ENCODE results near the gene G6PC3. TPM values are rescaled to one million over a fixed set of nuclear protein-coding genes. Genes with fewer than 3 reads are reported as not detected.
"Not testable (repeated sequence)": the region's sequence is repeated elsewhere in the genome, so short reads cannot be mapped to it uniquely, and the experiment has no call there.

Gene G6PC3
- total and polyA plus RNA-seq, 3 donors from 2014 or later: 58.0 to 109 (median 85.5) TPM

DNA sequence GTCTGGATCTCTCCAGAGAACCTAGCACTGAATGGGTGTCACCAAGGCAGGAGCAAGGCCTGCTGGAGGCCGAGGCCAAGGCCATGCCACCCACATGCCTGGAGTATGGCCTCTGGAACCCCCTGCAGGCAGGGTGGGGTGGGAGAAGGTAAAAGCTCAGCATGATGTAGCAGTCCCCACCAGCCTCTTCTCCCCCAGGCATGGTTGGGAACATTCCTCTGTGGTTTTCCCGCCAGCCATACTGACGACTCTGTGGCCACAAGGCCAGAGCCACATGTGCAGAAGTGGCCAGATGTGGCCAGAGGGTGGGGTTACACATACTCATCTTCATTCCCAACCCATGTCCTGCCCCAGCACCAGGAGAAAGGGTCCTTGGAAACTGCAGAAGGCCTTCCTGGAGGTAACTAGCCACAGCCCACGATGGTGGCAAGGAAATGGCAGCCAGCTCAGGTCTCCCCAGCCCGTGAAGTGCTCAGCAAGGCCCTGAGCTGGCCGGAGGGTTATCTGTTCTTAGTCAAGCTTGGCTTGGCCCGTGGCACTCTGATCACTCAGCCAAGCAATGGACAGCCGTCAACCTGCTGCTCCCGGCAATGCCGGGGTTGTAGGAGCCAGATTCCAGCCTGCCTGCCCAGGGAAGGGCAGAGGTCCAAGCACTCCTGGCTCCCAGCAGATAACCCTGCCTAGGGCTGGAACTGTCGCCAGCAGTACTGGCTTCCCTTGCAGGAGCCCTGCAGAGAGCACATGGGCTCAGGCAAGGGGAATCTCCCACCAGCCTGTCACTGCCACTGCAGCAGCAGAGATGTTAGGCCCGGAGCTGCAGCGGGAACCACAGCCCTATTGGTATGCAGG lies 26.8 kb downstream of the G6PC3 start:
- intact Hi-C loops (cut with DNase I; ENCODE audit: low total_unique reads): no loop called here

DNA sequence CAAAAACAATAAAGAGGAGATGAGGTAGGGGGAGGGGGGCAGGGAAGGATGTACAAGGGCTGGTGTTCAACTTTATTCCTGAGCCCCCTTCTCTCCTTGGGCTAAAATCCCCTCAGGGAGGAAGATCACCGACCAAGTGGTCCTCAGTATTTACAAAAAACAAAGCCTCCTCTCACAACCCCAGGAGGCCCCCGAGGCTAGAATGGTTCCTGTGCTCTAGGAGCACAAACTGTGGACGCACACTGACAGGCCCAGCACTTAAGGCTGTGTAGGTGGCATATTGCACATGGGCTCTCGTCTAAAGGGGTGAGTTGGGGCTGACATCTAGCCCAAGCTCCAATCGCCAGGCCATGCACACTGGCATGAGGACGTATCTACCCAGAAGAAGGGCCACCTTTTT lies 31.3 kb downstream of the G6PC3 start:
- WGBS, 2 donors: 89 to 90% methylated on average over 6 of the region's 6 CpGs
- DNase-seq; intact Hi-C loops (cut with DNase I; ENCODE audit: low total_unique reads); H3K27ac ChIP-seq; H3K4me3 ChIP-seq; H3K36me3 ChIP-seq (ENCODE audit: low read depth, missing control alignments); H3K9me3 ChIP-seq; H3K27me3 ChIP-seq: not testable (repeated sequence)
- H3K4me1 ChIP-seq: peaks cover 15% of the 10 kb centered on the region

More for the DNA sequence above, 26.8 kb downstream of the G6PC3 start:
- Histone ChIP-seq H3K27me3 (no peaks in the 10 kb centered on the region), H3K4me1 (peaks cover 35% of the 10 kb centered on the region), H3K9me3 (no peaks in the 10 kb centered on the region), H3K36me3 (ENCODE audit: low read depth, missing control alignments) (no peaks in the 10 kb centered on the region), H3K27ac (peak overlapping the region; percentile 39 to 84), H3K4me3 (no peak overlapping the region)
- TF ChIP-seq, protein P1, sequence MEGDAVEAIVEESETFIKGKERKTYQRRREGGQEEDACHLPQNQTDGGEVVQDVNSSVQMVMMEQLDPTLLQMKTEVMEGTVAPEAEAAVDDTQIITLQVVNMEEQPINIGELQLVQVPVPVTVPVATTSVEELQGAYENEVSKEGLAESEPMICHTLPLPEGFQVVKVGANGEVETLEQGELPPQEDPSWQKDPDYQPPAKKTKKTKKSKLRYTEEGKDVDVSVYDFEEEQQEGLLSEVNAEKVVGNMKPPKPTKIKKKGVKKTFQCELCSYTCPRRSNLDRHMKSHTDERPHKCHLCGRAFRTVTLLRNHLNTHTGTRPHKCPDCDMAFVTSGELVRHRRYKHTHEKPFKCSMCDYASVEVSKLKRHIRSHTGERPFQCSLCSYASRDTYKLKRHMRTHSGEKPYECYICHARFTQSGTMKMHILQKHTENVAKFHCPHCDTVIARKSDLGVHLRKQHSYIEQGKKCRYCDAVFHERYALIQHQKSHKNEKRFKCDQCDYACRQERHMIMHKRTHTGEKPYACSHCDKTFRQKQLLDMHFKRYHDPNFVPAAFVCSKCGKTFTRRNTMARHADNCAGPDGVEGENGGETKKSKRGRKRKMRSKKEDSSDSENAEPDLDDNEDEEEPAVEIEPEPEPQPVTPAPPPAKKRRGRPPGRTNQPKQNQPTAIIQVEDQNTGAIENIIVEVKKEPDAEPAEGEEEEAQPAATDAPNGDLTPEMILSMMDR (IDR thresholded peaks at IDR 0.05): no peak
- no peak for TF ChIP-seq POLR2A (IDR thresholded peaks at IDR 0.05)
- WGBS, 2 donors: 59 to 67% methylated on average over 3 to 13 of the region's 13 CpGs
- no peak for DNase-seq

DNA sequence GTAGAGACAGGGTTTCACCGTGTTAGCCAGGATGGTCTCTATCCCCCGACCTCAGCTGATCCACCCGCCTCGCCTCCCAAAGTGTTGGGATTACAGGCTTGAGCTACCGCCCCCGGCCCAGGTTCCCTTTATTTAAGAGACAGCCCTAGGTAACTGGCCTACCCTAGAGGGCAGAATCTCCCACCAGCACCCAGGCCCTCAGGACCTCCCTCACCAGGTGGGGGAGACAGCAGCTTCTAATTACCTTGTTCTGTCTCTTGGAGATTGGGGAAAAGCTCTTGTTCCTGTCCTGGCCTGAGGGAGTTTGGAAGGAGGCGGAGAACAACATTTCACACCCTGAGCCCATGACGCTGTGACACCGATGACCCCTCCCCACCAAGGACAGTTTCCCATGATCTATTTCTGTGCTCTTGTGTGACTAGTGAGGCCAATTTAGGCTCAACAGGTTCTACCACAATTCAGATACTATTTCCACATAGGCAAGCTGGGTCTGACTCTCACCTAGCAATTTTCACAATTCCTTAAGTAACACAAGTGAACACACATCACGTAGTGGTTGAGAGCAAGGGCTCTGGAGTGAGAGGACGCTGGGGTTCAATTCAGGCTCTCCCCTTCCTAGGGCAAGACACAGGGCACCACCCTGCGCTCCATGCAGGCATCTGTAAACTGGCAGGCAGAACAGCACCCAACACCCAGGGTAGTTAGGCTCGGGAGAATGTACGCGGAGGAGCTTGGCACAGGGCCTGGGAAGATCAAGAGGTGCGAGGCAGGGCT lies 32.5 kb downstream of the G6PC3 start:
- DNase-seq: no peak
- intact Hi-C loops (cut with DNase I; ENCODE audit: low total_unique reads): no loop called here
- no peaks in the 10 kb centered on the region for H3K36me3 ChIP-seq (ENCODE audit: low read depth, missing control alignments)
- H3K4me1 ChIP-seq: peaks cover 15% of the 10 kb centered on the region
- H3K9me3 ChIP-seq: no peaks in the 10 kb centered on the region
- no peak overlapping the region for H3K4me3 ChIP-seq
- no peaks in the 10 kb centered on the region for H3K27me3 ChIP-seq
- 83 to 86% methylated on average over 15 to 16 of the region's 16 CpGs for whole genome bisulfite sequencing, 2 donors
- no peak overlapping the region for H3K27ac ChIP-seq
- TF ChIP-seq POLR2A (IDR thresholded peaks at IDR 0.05): no peak
- TF ChIP-seq, protein P1 (IDR thresholded peaks at IDR 0.05): no peak

DNA sequence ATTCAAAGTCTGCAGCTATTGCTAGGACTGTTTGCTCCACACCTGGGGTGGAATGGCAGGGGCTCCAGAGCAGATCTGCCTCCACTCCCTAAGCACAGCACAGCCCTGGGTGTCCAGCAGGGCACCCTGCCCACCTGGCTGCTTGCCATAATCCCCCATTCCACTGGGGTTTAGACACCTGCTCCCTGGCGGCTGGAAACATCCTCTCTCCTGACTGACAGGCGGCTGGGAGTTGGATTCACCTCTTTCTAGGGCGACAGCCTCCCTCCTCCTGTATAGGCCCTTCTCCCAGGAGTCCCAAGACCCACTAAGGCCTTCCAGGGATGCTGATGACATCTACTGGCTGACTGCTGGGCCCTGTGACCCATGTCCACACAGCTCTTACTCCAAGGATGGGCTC lies 34.9 kb downstream of the G6PC3 start:
- Histone ChIP-seq H3K4me3 (no peak overlapping the region), H3K36me3 (ENCODE audit: low read depth, missing control alignments) (no peaks in the 10 kb centered on the region), H3K4me1 (peaks cover 37% of the 10 kb centered on the region), H3K9me3 (no peaks in the 10 kb centered on the region), H3K27ac (no peak overlapping the region), H3K27me3 (no peaks in the 10 kb centered on the region)
- DNase-seq: no peak
- intact Hi-C loops (cut with DNase I; ENCODE audit: low total_unique reads): no loop called here
- 48% methylated on average over 3 of the region's 3 CpGs; no CpG with 5 or more reads in 1 of the 2 donors for WGBS, 2 donors
- TF ChIP-seq POLR2A (IDR thresholded peaks at IDR 0.05): no peak
- TF ChIP-seq, protein P1 (IDR thresholded peaks at IDR 0.05): no peak

DNA sequence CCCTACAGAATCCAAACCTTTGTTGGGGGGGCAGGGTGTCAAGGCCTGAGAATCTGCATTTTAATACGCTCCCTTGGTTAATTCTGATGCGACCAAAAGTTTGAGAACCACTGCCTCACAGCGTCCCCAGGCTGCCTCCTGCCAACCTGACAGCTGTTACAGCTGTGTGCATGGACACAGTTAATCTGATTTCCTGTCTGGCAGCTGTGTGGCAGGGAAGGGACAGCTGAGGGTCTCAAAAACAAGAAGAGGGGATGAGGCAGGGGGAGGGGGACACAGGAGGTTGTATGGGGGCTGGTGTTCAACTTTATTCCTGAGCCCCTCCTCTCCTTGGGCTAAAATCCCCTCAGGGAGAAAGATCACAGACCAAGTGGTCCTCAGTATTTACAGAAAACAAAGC lies 35.4 kb downstream of the G6PC3 start:
- WGBS, 2 donors: 57 to 58% methylated on average over 3 of the region's 3 CpGs
- no peak for DNase-seq
- intact Hi-C loops (cut with DNase I; ENCODE audit: low total_unique reads): no loop called here
- peaks cover 42% of the 10 kb centered on the region for H3K4me1 ChIP-seq
- H3K27ac ChIP-seq: no peak overlapping the region
- TF ChIP-seq POLR2A (IDR thresholded peaks at IDR 0.05): no peak
- TF ChIP-seq, protein P1 (IDR thresholded peaks at IDR 0.05): no peak
- H3K4me3 ChIP-seq: no peak overlapping the region
- H3K27me3 ChIP-seq: no peaks in the 10 kb centered on the region
- H3K9me3 ChIP-seq: no peaks in the 10 kb centered on the region
- H3K36me3 ChIP-seq (ENCODE audit: low read depth, missing control alignments): no peaks in the 10 kb centered on the region
